Measurements from ENCODE around the gene GPSM1.
"Not testable (repeated sequence)": the region's sequence is repeated elsewhere in the genome, so short reads cannot be mapped to it uniquely, and the experiment has no call there.

The GPSM1 gene

DNA sequence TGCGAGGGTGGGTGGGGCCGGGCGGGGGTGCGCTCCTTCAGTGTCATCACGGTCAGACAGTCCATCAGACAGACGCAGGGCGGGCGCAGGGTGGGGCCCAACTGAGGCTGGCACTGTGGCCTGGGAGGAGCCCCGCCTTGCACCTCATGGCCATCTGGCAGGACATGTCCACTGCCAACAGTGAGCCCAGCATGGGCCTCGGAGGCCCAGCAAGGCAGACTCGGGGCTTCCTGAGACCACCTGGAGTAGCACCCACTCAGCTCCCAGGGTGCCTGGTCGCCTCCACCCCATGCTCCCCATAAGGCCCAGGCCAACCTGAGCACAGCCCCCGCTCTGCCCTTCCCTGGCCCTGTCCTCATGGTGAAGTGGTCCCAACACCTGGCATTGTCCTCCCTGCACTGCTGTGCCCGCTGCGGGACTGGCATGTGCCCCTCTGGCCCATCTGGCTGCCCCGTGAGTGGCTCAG, 8.5 kb upstream of the GPSM1 start:
- no peak for DNase-seq

DNA sequence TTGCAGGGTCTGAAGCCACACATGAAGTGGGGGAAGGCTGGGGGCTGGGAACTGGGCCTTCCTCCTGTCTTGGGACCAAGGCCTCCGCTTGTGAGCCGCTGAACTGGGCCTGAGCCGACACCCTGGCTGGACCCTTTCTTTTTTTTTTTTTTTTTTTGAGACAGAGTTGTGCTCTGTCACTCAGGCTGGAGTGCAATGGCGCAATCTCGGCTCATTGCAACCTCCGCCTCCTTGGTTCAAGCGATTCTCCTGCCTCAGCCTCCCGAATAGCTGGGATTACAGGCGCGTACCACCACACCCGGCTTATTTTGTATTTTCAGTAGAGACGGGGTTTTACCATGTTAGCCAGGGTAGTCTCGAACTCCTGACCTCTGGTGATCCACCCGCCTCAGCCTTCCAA, 8.1 kb upstream of the GPSM1 start:
- DNase-seq = not testable (repeated sequence)

DNA sequence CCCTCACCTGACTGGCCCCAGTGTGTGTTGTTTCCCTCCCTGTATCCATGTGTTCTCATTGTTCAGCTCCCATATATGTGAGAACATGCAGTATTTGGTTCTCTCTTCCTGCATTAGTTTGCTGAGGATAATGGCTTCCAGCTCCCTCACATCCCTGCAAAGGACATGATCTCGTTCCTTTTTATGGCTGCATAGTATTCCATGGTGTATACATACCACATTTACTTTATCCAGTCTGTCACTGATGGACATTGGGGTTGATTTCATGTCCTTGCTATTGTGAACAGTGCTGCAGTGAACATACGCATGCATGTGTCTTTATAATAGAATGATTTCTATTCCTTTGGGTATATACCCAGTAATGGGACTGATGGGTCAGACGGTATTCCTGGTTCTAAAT, 7.4 kb upstream of the GPSM1 start:
- DNase-seq = not testable (repeated sequence)

DNA sequence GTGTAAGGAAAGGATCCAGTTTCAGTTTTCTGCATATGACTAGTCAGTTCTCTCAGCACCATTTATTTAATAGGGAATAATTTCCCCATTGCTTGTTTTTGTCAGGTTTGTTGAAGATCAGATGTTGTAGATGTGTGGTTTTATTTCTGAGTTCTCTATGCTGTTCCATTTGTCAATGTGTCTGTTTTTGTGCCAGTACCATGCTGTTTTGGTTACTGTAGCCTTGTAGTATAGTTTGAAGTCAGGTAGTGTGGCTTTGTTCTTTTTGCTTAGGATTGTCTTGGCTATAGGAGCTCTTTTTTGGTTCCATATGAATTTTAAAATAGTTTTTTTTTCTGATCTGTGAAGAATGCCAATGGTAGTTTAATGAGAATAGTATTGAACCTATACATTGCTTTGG, 6.4 kb upstream of the GPSM1 start:
- not testable (repeated sequence) for DNase-seq

DNA sequence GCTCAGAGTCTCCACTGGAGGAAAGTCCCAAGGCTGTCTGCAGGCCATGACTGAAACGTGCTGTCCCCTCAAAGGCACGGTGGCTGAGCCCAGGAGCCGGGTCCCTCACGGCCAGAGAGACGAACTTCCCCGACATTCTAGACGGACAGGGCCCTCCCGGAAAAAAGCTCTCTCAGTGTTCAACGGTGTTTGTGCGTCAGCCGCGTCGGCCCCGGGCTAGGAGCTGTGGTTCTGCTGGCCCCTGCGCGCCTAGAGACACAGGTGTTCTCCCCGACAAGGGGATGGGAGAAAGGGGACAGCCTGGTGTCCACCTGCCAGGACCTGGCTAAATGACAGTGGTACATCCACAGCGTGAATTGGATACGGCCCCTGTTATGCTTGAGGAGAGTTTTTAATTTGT, 5.8 kb upstream of the GPSM1 start:
- DNase-seq = no peak

DNA sequence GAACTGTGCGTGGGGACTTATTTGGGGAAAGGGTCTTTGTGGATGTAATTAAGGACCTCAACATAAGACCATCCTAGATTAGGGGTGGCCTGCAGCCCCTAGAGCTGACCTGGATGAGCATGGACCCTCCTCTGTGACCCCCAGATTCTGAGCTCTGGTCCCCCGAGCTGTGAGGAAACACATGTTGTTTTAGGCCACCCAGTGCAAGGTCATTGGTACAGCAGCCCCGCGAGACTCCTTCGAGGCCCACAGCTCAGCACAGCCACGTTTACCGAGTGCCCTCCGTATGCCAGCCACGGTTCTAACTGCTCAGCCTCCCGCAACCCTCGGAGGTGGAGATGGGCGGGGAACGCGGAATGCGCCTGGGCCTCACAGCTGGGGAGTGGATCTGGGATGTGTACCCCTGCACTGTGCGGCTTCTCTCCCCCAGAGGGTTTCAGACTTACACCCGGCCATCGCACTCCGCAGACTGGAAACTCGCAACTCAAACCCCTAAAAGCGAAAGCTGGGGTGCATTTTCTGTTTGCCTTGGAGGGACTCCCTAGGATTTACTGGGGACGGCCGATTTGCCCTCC, 4.5 kb upstream of the GPSM1 start:
- DNase-seq = no peak

DNA sequence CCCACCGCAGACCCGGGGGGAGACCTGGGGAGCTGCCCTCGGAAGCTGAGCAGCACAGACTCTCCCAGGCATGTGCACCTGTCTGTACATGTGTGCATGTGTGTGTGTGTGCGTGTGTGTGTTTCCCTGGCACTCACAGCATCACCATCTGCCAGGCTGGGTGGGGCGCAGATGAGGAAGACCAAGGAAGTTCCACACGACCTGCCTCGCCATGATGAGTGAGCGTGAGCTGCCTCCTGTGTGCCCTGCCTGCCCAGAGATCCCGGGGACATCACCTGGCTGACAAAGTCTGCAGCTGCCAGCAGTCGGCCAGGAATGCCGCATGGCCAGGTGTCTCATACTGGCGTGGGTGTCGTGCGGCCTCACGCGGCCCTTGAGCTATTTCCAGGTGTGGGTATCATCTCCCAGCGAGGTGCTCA, 4.0 kb upstream of the GPSM1 start:
- DNase-seq = no peak

DNA sequence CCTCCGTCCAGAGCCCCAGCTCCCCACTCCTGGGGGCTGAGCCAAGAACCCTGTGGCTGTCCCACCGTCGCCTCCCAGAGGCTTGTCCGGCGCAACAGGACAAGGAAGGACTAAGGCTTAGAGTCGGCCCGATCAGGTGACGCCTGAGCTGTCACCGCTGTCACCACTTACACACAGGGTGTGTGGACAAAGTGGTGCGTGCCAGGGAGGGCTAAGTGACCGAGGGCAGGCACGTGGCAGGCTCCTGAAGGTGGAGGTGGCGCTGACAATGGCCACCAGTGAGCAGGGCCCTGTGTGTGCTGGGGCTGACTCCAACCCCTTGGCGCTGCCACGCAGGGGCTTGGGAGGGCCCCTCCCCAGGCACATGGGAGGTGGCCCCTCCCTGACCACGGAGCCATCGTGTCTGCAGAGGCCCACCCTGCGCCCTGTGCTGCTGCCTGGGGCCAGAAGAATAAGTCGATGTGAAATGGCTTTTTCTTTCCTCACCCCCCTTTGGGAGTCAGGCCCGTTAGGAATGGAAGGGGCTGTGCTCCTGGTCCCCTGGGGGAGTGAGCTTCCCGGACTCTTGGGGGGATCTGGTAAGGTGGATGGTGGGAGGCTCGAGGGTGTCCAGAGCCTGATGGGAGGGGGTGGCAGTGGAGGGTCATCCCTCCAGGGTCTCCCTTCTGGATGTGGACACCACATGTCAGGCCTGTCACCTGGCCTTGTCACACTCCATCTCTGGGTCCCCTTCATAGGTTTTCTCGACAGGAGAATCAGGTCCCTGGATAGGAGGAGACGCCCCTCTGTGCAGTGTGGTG, 2.6 kb upstream of the GPSM1 start:
- DNase-seq = no peak

DNA sequence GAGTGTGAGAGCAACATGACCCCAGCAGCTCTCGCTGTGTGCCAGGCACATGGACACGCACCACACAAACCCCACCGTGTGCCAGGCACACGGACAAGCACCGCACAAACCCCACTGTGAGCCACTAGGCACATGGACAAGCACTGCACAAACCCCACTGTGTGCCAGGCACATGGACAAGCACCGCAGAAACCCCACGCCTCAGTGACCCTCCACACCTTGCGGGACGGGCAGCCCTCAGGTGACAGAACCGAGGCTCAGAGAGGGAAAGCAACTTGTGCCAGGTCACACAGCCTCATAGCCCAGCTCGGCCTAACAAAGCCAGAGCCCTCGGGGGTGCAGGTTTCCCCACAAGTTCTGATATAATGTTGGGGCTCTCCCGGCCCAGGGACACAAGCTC, 2.0 kb upstream of the GPSM1 start:
- DNase-seq = no peak

DNA sequence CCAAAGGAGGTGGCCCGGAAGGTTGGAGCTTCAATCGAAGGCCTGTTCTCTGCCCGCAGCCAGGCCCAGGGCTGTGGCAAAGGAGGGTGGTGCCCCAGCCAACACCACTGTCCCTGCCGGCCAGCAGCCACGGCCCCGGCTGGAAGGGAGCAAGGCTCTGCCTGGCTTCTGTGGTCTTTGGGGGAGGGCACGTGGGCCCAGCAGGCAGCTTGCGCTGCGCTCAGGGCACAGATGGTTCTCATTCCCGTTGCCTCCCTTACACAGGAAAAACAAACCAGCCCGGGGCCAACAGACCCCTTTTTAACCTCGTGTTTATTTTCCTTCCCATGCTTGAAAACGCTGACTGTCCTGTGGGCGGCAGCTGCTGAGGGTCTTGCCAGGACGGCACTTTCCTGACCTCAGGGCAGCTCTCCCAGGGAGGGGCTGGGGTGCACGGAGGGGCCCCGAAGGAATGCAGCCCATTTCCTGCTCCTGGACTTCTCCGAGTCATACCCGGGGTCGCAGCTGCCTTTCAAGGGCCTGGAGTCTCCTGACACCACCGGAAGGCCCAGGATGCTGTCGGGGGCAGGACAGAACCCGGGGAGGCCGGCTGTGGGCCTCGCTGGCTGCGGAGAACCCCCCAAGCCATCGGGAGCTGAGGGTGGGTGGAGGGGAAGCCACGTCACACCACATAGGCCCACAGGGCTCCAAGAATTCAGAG, 1.1 kb upstream of the GPSM1 start:
- DNase-seq = no peak

DNA sequence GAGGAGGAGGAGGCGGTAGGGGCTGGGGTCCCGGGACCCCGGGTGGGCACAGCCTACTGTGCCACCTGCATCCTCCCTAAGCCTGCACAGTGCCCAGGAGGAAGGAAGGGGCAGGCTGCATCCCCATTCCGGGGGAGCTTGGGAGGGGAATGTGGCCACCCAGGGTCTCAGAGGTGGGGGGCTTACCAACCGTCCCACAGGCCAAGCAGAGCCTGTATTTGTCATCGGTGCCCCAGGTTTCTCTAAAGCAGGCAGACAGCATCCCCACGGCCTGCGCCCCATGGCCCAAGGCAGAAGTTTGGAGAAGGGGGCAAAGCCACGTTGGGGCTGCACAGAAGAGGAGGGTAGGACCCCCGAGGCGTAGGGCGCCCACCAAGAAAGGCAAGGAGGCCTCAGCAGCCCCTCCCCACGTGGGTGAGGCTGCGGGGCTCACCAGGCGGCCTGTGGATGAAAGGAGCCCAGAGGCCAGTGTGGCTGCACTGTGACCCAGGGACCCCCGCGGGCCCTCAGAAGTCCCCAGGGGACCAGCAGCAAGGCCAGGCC, 507 bp upstream of the GPSM1 start:
- no peak for DNase-seq

DNA sequence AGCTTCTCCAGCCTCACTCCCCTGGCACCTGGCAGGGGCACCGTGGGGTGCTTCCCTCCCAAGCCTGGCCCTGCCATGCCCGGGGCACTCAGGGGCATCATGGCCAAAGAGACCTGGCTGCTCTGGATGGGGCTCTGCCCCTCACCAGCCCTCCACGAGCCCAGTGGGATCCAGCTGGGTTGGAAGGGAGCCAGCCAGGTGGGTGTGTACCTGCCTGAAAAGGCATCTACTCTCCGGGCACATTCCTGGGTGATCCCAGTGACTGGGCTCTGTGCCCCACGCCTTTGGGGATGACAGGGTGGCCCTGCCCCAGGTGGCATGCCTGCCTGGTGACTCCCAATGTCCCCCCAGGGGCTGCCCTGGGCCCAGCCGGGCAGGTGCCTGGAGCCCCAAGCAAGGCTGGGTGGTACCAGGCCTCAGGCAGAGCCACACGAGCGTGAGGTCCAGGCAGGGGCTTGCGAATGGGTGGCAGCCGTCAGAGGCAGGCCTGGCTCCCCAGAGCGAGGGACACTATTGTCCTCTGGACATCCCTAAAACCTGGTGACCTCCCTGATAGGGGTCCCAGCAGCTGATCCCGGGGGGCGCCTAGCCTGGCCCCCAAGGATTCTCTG, 777 bp downstream of the GPSM1 start:
- DNase-seq = no peak

DNA sequence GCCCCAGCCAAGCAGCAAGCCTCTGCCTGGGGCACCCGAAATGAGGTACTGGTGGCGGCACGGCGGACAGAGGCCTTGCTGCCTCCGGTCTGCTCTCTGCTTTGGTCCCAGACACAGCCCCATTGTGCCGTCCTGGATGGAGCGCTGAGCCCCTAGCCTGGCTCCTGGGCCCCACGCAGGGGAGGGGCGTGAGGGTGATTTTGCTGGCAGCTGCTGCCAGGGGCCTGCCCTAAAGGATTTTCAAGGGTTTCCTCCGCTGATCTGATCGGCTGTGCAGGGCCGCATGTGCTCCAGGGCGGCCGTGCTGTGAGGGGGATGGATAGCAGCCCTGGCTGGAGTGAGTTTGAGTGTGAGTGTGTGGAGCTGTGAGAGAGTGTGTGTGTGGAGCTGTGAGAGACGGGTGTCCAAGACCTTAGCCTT, 1.3 kb downstream of the GPSM1 start:
- no peak for DNase-seq

DNA sequence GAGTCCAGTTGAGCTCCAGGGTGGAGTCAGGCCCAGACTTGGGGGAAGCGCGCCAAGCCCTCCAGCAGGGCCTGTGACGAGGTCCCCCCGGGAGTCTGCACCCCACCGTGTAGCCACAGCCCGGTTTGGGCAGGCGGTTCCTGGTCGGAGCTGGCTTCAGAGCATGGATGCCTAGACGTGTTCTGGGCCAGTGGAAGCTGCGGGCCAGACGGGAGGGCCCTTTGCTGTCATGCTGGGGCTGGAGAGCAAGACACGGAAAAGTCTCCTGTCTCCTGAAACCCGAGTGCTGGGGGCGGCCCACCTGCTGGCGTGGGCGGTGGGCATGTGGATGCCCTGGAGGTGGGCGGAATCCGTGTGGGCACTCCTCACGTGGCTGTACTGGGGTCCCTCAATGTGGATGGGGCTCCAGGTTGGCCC, 1.9 kb downstream of the GPSM1 start:
- no peak for DNase-seq

DNA sequence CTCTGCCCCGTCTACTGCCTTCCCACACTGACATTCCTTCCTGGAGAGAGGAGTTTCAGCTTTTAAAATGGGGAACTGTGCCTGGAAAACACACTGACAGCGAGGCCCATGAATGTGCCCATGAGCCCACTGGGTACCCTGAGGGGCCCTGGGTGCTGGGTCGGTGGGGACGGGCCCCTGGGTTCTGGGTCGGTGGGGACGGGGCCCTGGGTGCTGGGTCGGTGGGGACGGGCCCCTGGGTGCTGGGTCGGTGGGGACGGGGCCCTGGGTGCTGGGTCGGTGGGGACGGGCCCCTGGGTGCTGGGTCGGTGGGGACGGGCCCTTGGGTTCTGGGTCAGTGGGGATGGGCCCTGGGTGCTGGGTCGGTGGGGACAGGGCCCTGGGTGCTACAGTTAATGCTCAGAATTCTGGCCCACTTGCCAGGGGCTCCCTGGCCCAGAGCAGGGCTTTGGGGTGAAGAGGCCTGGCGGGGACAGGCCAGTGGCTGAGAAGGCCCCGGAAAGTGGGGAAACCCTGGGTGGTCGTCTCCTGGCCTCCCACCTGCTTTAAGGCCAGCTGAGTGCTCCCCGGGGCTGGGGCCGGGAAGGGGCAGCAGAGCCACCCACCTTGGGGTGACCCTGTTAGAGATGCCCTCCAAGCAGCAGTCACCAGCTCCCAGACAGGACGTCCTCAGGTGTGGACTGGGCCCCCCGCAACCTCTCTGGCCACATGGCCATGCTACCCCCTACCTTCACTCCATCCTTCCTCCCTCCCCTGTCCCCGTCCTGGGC, 2.5 kb downstream of the GPSM1 start:
- no peak for DNase-seq

DNA sequence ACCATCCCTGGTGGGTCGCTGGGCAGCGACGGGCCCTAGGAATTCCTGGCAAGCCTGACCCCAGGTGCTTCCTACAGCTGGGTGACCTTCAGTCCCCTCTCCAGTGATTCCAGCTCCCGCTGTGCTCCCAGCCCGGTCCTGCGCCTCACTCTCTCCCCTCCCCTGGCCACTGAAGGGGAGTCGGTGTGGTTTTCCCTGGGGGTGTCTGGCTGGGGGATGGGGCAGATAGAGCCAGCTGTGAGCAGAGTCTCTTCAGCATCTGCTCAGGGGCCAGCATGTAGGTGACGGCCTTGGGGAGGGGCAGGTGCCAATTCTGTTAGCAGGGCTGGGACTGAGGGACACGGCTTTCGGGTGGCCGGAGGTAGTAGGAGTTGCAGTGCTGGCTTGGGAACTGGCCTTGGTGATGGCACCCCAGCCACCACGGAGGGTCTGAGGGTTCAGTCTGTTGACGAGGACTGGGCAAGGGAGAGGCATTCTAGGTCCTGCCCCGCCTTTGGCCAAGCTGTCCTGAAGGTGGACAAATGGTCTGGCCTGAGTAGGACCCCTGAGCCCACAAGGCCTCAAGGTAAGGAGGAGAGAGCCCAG, 3.2 kb downstream of the GPSM1 start:
- no peak for DNase-seq

DNA sequence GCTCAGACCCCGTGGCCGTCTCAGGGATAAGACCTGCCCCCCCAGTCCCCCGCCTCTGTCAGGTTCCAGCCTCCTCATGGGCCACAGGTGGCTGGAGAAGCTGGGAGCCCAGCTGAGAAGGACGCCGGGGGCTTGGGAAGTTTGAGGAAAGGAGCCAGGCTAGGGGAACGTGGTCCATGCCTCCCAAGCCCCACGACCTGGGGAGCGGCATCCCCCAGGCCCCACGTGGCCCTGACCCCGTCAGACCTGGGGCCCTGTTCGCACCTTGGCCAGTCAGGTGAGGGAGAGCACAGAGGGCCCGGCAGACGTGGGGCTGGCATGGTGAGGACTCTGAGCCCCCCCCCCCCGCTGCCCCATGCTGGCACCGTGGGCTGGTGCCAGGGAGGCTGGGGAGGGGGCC, 3.7 kb downstream of the GPSM1 start:
- DNase-seq = no peak

DNA sequence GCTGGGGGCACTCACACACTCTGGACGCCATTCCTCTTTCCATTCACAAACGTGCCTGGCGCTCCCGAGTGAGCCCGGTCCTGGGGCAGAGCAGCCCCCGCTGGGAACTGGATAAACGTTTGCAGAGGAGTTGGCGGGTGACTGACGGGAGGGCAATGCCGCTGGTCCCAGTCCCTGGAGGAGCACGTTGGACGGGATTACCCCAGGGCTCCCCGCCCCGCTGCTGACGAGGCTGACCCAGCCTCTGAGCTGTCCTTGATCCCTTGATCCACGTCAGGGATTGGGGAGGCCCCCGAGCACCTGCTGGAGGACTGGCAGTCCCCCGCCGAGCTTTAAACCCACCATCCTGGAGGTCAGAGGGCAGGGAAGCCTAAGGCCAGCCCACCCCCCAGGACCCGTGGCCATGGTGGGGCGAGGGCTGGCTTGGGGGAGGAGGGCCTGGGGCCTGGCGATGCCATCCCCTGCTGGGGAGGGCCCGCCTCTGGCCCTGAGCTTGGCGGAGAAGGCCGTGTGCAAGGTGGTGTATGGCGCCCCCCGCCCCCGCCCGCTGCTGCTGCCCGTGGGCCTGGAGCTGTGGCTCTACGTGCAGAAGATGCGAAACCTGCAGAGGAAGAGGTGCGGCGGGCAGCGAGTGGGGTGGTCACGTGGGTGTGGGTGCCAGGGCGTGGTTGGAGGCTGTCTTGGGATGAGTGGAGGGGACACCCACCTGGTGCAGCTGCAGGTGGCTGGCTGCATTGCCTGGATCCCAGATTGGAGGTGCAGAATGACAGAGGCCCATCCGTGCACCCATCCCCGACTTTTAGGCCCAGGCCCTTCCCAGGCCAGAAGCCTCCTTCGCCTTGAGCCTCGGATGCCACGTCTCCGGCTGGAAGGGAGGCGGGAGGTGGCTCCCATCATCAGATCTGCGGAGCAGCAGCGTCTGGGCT, 4.5 kb downstream of the GPSM1 start:
- no peak for DNase-seq

DNA sequence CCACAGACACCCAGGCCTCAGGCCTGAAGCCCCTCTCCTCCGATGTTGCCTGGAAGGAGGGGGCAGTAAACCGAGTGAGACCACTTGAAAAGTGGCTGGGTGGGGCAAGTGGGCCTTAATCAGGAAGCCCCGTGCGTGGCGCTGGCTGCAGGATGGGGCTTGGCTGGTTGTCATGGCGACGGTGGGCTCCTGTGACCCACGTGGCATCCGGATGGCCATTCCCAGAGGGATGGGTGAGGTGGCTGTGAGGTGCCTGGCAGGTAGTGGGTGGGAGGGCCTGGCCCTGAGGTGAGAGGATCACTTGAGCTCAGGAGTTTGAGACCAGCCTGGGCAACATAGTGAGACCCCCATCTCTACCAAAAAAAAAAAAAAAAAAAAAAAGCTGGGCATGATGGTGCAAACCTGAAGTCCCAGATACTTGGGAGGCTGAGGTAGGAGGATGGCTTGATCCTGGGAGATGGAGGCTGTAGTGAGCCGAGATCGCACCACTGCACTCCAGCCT, 5.2 kb downstream of the GPSM1 start:
- DNase-seq = no peak

DNA sequence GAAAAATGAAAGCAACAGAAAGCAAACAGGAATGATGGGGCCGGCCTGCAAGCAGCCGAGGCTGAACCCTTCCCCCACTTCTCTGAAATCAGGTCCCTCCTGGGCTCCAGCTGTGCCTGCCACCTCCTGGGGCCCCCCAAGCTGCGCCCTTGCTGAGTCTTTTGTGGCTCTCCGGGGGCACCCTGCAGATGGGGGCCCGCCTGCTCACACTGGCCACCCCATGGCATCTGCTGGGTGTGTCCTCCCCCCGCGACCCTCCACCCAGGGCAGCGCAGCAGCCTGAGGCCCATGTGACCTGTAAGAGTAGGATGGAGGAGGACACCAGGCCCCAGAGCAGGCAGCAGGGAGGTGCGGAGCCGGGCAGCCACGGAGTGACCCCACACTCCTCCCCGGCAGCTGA, 5.7 kb downstream of the GPSM1 start:
- DNase-seq = no peak

DNA sequence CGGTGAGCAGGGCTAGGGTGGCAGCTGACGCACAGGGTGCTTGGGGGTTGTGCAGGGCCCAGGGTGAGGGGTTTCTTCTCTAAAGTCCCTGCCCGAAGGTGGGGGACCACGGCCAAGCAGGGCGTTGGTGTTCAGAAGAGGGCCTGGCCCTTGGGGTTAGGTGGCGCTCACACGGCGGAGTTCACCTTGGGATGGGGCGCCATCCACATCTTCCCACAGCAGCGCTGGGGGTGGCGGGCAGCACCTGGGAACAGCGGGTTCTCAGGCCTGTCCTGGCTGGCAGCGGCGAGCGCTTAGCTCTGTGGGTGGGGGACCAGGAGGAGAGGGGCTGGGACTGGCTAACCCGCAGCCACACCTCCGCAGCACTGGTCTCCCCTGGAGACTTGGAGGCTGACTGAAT, 6.1 kb downstream of the GPSM1 start:
- DNase-seq = no peak

Data from central memory CD4-positive, alpha-beta T cell (primary cell).